WTC11 (cell line): ENCODE measurements around the gene GORASP1. TPM values are rescaled to one million over a fixed set of nuclear protein-coding genes. Genes with fewer than 3 reads are reported as not detected.

Experiments
- ATAC-seq: fragments of 200-7000 bp; cut with Tn5 transposase; 2 replicates; pipeline ENCODE4 v1.10.0; 2021; ENCODE audit warnings: mild to moderate bottlenecking, moderate library complexity
- CTCF ChIA-PET: fragments of 300-600 bp; sonication (Branson Sonifier 250); formaldehyde crosslinking; loops from one replicate; lab custom pipeline; 2021; ENCODE audit warnings: antibody characterized with exemption; lab: Charles Lee
- POLR2A ChIA-PET: fragments of 350-600 bp; sonication (Branson Sonifier 250); formaldehyde crosslinking; loops from one replicate; lab custom pipeline; 2021; ENCODE audit warnings: antibody characterized with exemption; lab: Charles Lee
- DNase-seq: peaks from one replicate; pipeline ENCODE4 v3.0.0; 2021; ENCODE audit warnings: low spot score
- H3K27ac Mint-ChIP-seq: 2 replicates; pipeline ENCODE4 v1.8.0; 2021; ENCODE audit warnings: mixed read lengths
- H3K27me3 Mint-ChIP-seq: 2 replicates; pipeline ENCODE4 v1.8.0; 2021; ENCODE audit warnings: low read depth, mild to moderate bottlenecking, moderate library complexity, mixed read lengths
- H3K36me3 Mint-ChIP-seq: 2 replicates; pipeline ENCODE4 v1.8.0; 2021; ENCODE audit warnings: mixed read lengths
- H3K4me1 Mint-ChIP-seq: 2 replicates; pipeline ENCODE4 v1.8.0; 2022; ENCODE audit warnings: mixed read lengths
- H3K4me3 Mint-ChIP-seq: 2 replicates; pipeline ENCODE4 v1.8.0; 2021; ENCODE audit warnings: mild to moderate bottlenecking, moderate library complexity, mixed read lengths
- H3K9me3 Mint-ChIP-seq: 2 replicates; pipeline ENCODE4 v1.8.0; 2021; ENCODE audit warnings: mixed read lengths
- CREB1 ChIP-seq: sonication (generic); formaldehyde crosslinking; IDR thresholded peaks from 2 replicates; pipeline ENCODE4 v1.8.0; 2023; ENCODE audit warnings: mild to moderate bottlenecking, missing genetic modification reagents
- GABPB1 ChIP-seq: sonication (generic); formaldehyde crosslinking; IDR thresholded peaks from 2 replicates; pipeline ENCODE4 v1.8.1; 2023; ENCODE audit warnings: mild to moderate bottlenecking, missing genetic modification reagents
- IRF2 ChIP-seq: sonication (generic); formaldehyde crosslinking; IDR thresholded peaks from 2 replicates; pipeline ENCODE4 v1.8.0; 2022; ENCODE audit warnings: low read depth, missing genetic modification reagents, borderline replicate concordance
- JAZF1 ChIP-seq: fragments of 250-450 bp; sonication (Bioruptor Pico); IDR thresholded peaks from 2 replicates; pipeline ENCODE4 v1.9.0; 2021; ENCODE audit warnings: moderate library complexity, mild to moderate bottlenecking, inconsistent platforms
- NFATC4 ChIP-seq: fragments of 250-450 bp; sonication (Bioruptor Pico); IDR thresholded peaks from 2 replicates; pipeline ENCODE4 v1.9.0; 2021; ENCODE audit warnings: mild to moderate bottlenecking
- NR1H2 ChIP-seq: sonication (generic); formaldehyde crosslinking; IDR thresholded peaks from 2 replicates; pipeline ENCODE4 v1.9.0; 2021; ENCODE audit warnings: mild to moderate bottlenecking, moderate library complexity, missing genetic modification reagents
- TCF7 ChIP-seq: sonication (generic); formaldehyde crosslinking; IDR thresholded peaks from 2 replicates; pipeline ENCODE4 v1.8.0; 2022; ENCODE audit warnings: mild to moderate bottlenecking, low read depth, missing genetic modification reagents, moderate library complexity
- TEAD1 ChIP-seq: sonication (generic); formaldehyde crosslinking; IDR thresholded peaks from 2 replicates; pipeline ENCODE4 v1.8.0; 2022; ENCODE audit warnings: mild to moderate bottlenecking, missing genetic modification reagents
- TEAD4 ChIP-seq: sonication (generic); formaldehyde crosslinking; IDR thresholded peaks from 2 replicates; pipeline ENCODE4 v1.8.0; 2022; ENCODE audit warnings: mild to moderate bottlenecking, missing genetic modification reagents
- TP53 ChIP-seq: sonication (generic); formaldehyde crosslinking; IDR thresholded peaks from 2 replicates; pipeline ENCODE4 v1.8.1; 2023; ENCODE audit warnings: mild to moderate bottlenecking, missing genetic modification reagents
- ZNF138 ChIP-seq: sonication (generic); formaldehyde crosslinking; conservative IDR thresholded peaks from 2 replicates; pipeline ENCODE4 v1.8.1; 2022; ENCODE audit warnings: mild to moderate bottlenecking, moderate library complexity, missing genetic modification reagents
- ZNF232 ChIP-seq: sonication (generic); formaldehyde crosslinking; IDR thresholded peaks from 2 replicates; pipeline ENCODE4 v1.8.0; 2022; ENCODE audit warnings: mild to moderate bottlenecking, missing genetic modification reagents
- ZNF671 ChIP-seq: fragments of 250-450 bp; sonication (Bioruptor Pico); IDR thresholded peaks from 2 replicates; pipeline ENCODE4 v1.8.0; 2021; ENCODE audit warnings: mild to moderate bottlenecking
- total RNA-seq: library from RNA; stranded (reverse); gene quantifications from 3 replicates; pipeline ENCODE4 v1.2.3, GENCODE V29; 2021
- TF ChIP-seq, protein P1 (sequence below): fragments of 250-450 bp; sonication (Bioruptor Pico); IDR thresholded peaks from 2 replicates; pipeline ENCODE4 v1.9.0; 2021; ENCODE audit warnings: mild to moderate bottlenecking
- TF ChIP-seq, protein P2 (sequence below): sonication (generic); formaldehyde crosslinking; IDR thresholded peaks from 2 replicates; pipeline ENCODE4 v1.8.0; 2022; ENCODE audit warnings: mild to moderate bottlenecking, missing genetic modification reagents
- TF ChIP-seq, protein P3 (sequence below): sonication (generic); formaldehyde crosslinking; IDR thresholded peaks from 2 replicates; pipeline ENCODE4 v1.8.0; 2022; ENCODE audit warnings: missing genetic modification reagents
- TF ChIP-seq, protein P4 (sequence below): sonication (generic); formaldehyde crosslinking; IDR thresholded peaks from 2 replicates; pipeline ENCODE4 v1.8.1; 2023; ENCODE audit warnings: mild to moderate bottlenecking, moderate library complexity, missing genetic modification reagents
- TF ChIP-seq, protein P5 (sequence below): sonication (generic); formaldehyde crosslinking; IDR thresholded peaks from 2 replicates; pipeline ENCODE4 v1.8.0; 2023; ENCODE audit warnings: missing genetic modification reagents
- TF ChIP-seq, protein P6 (sequence below): fragments of 250-450 bp; sonication (Bioruptor Pico); IDR thresholded peaks from 2 replicates; pipeline ENCODE4 v1.9.0; 2021; ENCODE audit warnings: mild to moderate bottlenecking, borderline replicate concordance

GORASP1 gene
- total RNA-seq, 1 experiment from 2014 or later, result 47.4 TPM

DNA sequence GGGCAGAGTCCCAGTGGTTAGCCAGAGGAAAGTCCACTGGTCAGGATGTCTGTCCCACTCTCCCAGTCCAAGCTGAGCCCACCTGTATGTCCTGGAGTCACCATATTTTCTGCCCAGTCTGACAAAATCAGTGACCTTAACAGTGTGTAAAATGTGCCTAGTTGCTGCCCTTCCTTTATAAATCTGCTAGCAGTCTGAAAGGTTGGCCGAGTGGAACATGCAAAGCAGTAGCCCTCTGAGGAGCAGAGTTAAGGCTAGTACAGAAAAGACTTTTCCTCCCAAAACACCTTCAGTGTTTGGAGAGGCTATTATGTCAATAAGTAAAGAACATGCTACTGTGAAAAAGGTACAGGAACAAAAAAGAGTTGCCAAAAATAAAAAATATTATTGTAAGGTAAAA is 15.4 kb upstream of the GORASP1 start:
- CTCF ChIA-PET, result interaction anchor here (1.0 to 1.4 kb wide), 2 partner anchors 166 to 168 kb away, joined by 4 to 5 read pairs; no protein-coding TSS in a partner anchor
- POLR2A ChIA-PET, result no interaction called here

DNA sequence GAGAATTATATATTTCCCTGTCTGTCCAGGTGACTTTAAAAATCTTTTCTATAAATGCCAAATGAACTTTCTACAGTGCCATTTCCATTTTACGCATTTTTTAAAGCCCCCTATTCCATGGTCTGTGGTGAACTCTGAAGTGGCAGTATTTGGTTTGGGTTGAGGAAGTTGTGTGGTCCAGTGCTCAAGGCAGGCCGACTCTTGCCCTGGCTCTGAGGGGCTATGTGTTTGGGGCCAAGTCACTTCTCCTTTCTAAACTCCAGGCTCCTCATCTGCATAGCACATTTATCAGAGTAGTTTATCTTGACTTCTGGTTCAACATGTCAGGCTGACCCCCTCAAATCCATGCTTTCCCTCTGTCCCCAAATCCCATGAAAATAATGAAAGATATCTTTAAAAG is 14.2 kb upstream of the GORASP1 start:
- H3K27me3 Mint-ChIP-seq, result no peaks in the 10 kb centered on the region
- ChIA-PET POLR2A (no interaction called here), CTCF (interaction anchor here (0.7 to 1.0 kb wide), 3 partner anchors 19 to 167 kb away, joined by 3 to 5 read pairs (median 3); no protein-coding TSS in a partner anchor)
- no peaks in the 10 kb centered on the region for H3K36me3 Mint-ChIP-seq
- H3K27ac Mint-ChIP-seq, result no peak overlapping the region
- ATAC-seq (no peak), DNase-seq (no peak)
- H3K4me3 Mint-ChIP-seq, result no peak overlapping the region
- H3K4me1 Mint-ChIP-seq, result 0 out of 2 replicates have a peak, but pooled peaks cover 3% of the 10 kb centered on the region
- H3K9me3 Mint-ChIP-seq, result no peaks in the 10 kb centered on the region
- no peak for TF ChIP-seq TCF7 (CRISPR knock-in tag)
- TF ChIP-seq, protein P1, sequence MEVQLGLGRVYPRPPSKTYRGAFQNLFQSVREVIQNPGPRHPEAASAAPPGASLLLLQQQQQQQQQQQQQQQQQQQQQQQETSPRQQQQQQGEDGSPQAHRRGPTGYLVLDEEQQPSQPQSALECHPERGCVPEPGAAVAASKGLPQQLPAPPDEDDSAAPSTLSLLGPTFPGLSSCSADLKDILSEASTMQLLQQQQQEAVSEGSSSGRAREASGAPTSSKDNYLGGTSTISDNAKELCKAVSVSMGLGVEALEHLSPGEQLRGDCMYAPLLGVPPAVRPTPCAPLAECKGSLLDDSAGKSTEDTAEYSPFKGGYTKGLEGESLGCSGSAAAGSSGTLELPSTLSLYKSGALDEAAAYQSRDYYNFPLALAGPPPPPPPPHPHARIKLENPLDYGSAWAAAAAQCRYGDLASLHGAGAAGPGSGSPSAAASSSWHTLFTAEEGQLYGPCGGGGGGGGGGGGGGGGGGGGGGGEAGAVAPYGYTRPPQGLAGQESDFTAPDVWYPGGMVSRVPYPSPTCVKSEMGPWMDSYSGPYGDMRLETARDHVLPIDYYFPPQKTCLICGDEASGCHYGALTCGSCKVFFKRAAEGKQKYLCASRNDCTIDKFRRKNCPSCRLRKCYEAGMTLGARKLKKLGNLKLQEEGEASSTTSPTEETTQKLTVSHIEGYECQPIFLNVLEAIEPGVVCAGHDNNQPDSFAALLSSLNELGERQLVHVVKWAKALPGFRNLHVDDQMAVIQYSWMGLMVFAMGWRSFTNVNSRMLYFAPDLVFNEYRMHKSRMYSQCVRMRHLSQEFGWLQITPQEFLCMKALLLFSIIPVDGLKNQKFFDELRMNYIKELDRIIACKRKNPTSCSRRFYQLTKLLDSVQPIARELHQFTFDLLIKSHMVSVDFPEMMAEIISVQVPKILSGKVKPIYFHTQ (CRISPR knock-in tag), result no peak
- TF ChIP-seq, protein P2, sequence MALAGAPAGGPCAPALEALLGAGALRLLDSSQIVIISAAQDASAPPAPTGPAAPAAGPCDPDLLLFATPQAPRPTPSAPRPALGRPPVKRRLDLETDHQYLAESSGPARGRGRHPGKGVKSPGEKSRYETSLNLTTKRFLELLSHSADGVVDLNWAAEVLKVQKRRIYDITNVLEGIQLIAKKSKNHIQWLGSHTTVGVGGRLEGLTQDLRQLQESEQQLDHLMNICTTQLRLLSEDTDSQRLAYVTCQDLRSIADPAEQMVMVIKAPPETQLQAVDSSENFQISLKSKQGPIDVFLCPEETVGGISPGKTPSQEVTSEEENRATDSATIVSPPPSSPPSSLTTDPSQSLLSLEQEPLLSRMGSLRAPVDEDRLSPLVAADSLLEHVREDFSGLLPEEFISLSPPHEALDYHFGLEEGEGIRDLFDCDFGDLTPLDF (CRISPR knock-in tag), result no peak
- TF ChIP-seq TEAD4 (CRISPR knock-in tag), result no peak
- TF ChIP-seq CREB1 (CRISPR knock-in tag), result no peak
- TF ChIP-seq NFATC4, result no peak

More for the DNA sequence above, 15.4 kb upstream of the GORASP1 start:
- no peaks in the 10 kb centered on the region for H3K9me3 Mint-ChIP-seq
- H3K27me3 Mint-ChIP-seq, result no peaks in the 10 kb centered on the region
- no peak for DNase-seq
- H3K36me3 Mint-ChIP-seq, result no peaks in the 10 kb centered on the region
- TF ChIP-seq ZNF232 (CRISPR knock-in tag), result no peak
- no peak for TF ChIP-seq ZNF671 (CRISPR knock-in tag)
- TF ChIP-seq, protein P3, sequence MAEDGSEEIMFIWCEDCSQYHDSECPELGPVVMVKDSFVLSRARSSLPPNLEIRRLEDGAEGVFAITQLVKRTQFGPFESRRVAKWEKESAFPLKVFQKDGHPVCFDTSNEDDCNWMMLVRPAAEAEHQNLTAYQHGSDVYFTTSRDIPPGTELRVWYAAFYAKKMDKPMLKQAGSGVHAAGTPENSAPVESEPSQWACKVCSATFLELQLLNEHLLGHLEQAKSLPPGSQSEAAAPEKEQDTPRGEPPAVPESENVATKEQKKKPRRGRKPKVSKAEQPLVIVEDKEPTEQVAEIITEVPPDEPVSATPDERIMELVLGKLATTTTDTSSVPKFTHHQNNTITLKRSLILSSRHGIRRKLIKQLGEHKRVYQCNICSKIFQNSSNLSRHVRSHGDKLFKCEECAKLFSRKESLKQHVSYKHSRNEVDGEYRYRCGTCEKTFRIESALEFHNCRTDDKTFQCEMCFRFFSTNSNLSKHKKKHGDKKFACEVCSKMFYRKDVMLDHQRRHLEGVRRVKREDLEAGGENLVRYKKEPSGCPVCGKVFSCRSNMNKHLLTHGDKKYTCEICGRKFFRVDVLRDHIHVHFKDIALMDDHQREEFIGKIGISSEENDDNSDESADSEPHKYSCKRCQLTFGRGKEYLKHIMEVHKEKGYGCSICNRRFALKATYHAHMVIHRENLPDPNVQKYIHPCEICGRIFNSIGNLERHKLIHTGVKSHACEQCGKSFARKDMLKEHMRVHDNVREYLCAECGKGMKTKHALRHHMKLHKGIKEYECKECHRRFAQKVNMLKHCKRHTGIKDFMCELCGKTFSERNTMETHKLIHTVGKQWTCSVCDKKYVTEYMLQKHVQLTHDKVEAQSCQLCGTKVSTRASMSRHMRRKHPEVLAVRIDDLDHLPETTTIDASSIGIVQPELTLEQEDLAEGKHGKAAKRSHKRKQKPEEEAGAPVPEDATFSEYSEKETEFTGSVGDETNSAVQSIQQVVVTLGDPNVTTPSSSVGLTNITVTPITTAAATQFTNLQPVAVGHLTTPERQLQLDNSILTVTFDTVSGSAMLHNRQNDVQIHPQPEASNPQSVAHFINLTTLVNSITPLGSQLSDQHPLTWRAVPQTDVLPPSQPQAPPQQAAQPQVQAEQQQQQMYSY, result no peak
- TF ChIP-seq, protein P4, sequence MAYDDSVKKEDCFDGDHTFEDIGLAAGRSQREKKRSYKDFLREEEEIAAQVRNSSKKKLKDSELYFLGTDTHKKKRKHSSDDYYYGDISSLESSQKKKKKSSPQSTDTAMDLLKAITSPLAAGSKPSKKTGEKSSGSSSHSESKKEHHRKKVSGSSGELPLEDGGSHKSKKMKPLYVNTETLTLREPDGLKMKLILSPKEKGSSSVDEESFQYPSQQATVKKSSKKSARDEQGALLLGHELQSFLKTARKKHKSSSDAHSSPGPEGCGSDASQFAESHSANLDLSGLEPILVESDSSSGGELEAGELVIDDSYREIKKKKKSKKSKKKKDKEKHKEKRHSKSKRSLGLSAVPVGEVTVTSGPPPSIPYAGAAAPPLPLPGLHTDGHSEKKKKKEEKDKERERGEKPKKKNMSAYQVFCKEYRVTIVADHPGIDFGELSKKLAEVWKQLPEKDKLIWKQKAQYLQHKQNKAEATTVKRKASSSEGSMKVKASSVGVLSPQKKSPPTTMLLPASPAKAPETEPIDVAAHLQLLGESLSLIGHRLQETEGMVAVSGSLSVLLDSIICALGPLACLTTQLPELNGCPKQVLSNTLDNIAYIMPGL, result no peak
- no peak for TF ChIP-seq ZNF138 (CRISPR knock-in tag)
- no peak for TF ChIP-seq GABPB1 (CRISPR knock-in tag)
- TF ChIP-seq NR1H2, result no peak
- TF ChIP-seq, protein P5, sequence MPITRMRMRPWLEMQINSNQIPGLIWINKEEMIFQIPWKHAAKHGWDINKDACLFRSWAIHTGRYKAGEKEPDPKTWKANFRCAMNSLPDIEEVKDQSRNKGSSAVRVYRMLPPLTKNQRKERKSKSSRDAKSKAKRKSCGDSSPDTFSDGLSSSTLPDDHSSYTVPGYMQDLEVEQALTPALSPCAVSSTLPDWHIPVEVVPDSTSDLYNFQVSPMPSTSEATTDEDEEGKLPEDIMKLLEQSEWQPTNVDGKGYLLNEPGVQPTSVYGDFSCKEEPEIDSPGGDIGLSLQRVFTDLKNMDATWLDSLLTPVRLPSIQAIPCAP (CRISPR knock-in tag), result no peak
- TF ChIP-seq JAZF1 (CRISPR knock-in tag), result no peak
- no peak for TF ChIP-seq IRF2 (CRISPR knock-in tag)
- TF ChIP-seq TCF7 (CRISPR knock-in tag), result no peak
- no peak for TF ChIP-seq TEAD1 (CRISPR knock-in tag)
- TF ChIP-seq, protein P6, sequence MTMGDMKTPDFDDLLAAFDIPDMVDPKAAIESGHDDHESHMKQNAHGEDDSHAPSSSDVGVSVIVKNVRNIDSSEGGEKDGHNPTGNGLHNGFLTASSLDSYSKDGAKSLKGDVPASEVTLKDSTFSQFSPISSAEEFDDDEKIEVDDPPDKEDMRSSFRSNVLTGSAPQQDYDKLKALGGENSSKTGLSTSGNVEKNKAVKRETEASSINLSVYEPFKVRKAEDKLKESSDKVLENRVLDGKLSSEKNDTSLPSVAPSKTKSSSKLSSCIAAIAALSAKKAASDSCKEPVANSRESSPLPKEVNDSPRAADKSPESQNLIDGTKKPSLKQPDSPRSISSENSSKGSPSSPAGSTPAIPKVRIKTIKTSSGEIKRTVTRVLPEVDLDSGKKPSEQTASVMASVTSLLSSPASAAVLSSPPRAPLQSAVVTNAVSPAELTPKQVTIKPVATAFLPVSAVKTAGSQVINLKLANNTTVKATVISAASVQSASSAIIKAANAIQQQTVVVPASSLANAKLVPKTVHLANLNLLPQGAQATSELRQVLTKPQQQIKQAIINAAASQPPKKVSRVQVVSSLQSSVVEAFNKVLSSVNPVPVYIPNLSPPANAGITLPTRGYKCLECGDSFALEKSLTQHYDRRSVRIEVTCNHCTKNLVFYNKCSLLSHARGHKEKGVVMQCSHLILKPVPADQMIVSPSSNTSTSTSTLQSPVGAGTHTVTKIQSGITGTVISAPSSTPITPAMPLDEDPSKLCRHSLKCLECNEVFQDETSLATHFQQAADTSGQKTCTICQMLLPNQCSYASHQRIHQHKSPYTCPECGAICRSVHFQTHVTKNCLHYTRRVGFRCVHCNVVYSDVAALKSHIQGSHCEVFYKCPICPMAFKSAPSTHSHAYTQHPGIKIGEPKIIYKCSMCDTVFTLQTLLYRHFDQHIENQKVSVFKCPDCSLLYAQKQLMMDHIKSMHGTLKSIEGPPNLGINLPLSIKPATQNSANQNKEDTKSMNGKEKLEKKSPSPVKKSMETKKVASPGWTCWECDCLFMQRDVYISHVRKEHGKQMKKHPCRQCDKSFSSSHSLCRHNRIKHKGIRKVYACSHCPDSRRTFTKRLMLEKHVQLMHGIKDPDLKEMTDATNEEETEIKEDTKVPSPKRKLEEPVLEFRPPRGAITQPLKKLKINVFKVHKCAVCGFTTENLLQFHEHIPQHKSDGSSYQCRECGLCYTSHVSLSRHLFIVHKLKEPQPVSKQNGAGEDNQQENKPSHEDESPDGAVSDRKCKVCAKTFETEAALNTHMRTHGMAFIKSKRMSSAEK (CRISPR knock-in tag), result no peak
- no peak for TF ChIP-seq TP53
- no peak for ATAC-seq
- no peak overlapping the region for H3K4me3 Mint-ChIP-seq
- peaks cover 5% of the 10 kb centered on the region; the same call in 1 of the 2 replicates for H3K4me1 Mint-ChIP-seq
- H3K27ac Mint-ChIP-seq, result no peak overlapping the region
